Heart right ventricle (tissue), 16 donors: Measurements from ENCODE around the gene C12orf76. TPM values are rescaled to one million over a fixed set of nuclear protein-coding genes. Genes with fewer than 3 reads are reported as not detected.
"Not testable (repeated sequence)": the region's sequence is repeated elsewhere in the genome, so short reads cannot be mapped to it uniquely, and the experiment has no call there.

Experiments
- ATAC-seq, 8 donors: fragments of 200-7000 bp; cut with Tn5 transposase; one replicate each; pipeline ENCODE4 v1.9.1; 2020; ENCODE audit warnings: mild to moderate bottlenecking in 8 of 8, moderate library complexity in 8 of 8, moderate number of reproducible peaks in 1 of 8
- DNase-seq, 2 donors: peaks; one replicate each; pipeline ENCODE4 v3.0.0-alpha.2; 2020
- H3K27ac ChIP-seq, 10 donors: fragments of 200-600 bp; sonication (generic) in 2 of 10; one replicate each; pipeline versions ENCODE4 v1.5.0 to v1.8.0; 2020 to 2022; ENCODE audit warnings: mild to moderate bottlenecking in 3 of 10
- H3K27me3 ChIP-seq, 7 donors: fragments of 200-600 bp; one replicate each; pipeline ENCODE4 v1.8.0; 2021 to 2022; ENCODE audit warnings: mild to moderate bottlenecking in 2 of 7
- H3K36me3 ChIP-seq, 9 donors: fragments of 200-600 bp; sonication (generic) in 1 of 9; one replicate each; pipeline versions ENCODE4 v1.5.0 to v1.8.0; 2020 to 2022; ENCODE audit warnings: mild to moderate bottlenecking in 2 of 9
- H3K4me1 ChIP-seq, 9 donors: fragments of 200-600 bp; sonication (generic) in 1 of 9; one replicate each; pipeline versions ENCODE4 v1.5.0 to v1.8.0; 2020 to 2022; ENCODE audit warnings: mild to moderate bottlenecking in 4 of 9
- H3K4me3 ChIP-seq, 10 donors: fragments of 200-600 bp; sonication (generic) in 2 of 10; one replicate each; pipeline versions ENCODE4 v1.5.0 to v1.8.0; 2020 to 2022; ENCODE audit warnings: mild to moderate bottlenecking in 7 of 10, moderate library complexity in 2 of 10
- H3K9me3 ChIP-seq, 11 donors: fragments of 200-600 bp in 10 of 11; sonication (generic) in 2 of 11; one replicate each; pipeline versions ENCODE4 v1.5.0 to v1.8.0; 2013 to 2022; ENCODE audit warnings: mild to moderate bottlenecking in 2 of 11, control low read depth in 1 of 11, moderate library complexity in 1 of 11
- WGBS, 2 donors: extraction: QIAGEN DNeasy Blood & Tissue Kit; methylation state at CpG; one replicate each; pipeline ENCODE4 v1.1.7; 2013; ENCODE audit warnings: inconsistent platforms in 1 of 2; 5-methylcytosine and 5-hydroxymethylcytosine counted together
- intact Hi-C, 10 donors: fragments of 100-400 bp; cut with DNase I; formaldehyde crosslinking; loops; one replicate each; pipeline versions ENCODE4 v1.11.1 to v1.14.2; 2022
- polyA plus RNA-seq, 2 donors: library from polyadenylated mRNA; stranded (reverse); fragments of 200-250 nt; gene quantifications; one replicate each; pipeline ENCODE4 v1.2.3, GENCODE V29; 2013
- total RNA-seq, 10 donors: library from RNA; stranded (reverse); fragmentation: NEBNext Ultra II Directional in 3 of 10; extraction: Animal tissue kit (Norgen Biotek cat#: 25700) in 3 of 10; gene quantifications; one replicate each; pipeline versions ENCODE4 v1.2.1 to v1.2.4, GENCODE V29; 2021 to 2023
- TF ChIP-seq, protein P1 (sequence below), 9 donors: fragments of 200-600 bp; sonication (generic) in 2 of 9; IDR thresholded peaks; one replicate each; pipeline versions ENCODE4 v1.5.0 to v1.8.0; 2021 to 2022; ENCODE audit warnings: antibody characterized with exemption in 9 of 9, mild to moderate bottlenecking in 5 of 9, moderate library complexity in 1 of 9
- donor health status: Arrhythmogenic right ventricular cardiomyopathy.
- donor health status: ischemic (EF 13 %, LVEDD 7.1; RV severe dilation, severe dysfunction).
- donor health status: healthy with polysubstance abuse.
- donor health status: DM: no; HTN: yes; CAD: no.
- donor health status: DM: no; HTN: no; CAD: no.
- donor health status: ischemic (EF 25% LVEDD 6.9; RV normal size, moderate dysfunction).
- donor health status: ischemic (EF 25% LVEDD 5.7; RV mildly dilated, moderate dysfunction).
- donor health status: healthy.
- donor health status: DM: yes; HTN: yes; CAD: no.
- donor health status: Ischemic cardiomyopathy.
- donor health status: ischemic (EF 35%, LVEDD 5.7; RV mildly dilated, moderate dysfunction).
- donor health status: nonischemic (EF 11% LVEDD 7.7; RV severe dilation, severe dysfunction).
- donor health status: DM: yes; HTN: yes; CAD: no.
- donor health status: PGD.
- donor health status: ischemic (EF 29% LVEDD 5.4; RV normal size, mild dysfunction).
- donor health status: nonischemic (EF 23%, LVEDD 6.1; RV moderate dilation, normal function).

C12orf76 gene
- total and polyA plus RNA-seq, 12 donors = 3.7 to 8.3 (median 5.7) TPM

DNA sequence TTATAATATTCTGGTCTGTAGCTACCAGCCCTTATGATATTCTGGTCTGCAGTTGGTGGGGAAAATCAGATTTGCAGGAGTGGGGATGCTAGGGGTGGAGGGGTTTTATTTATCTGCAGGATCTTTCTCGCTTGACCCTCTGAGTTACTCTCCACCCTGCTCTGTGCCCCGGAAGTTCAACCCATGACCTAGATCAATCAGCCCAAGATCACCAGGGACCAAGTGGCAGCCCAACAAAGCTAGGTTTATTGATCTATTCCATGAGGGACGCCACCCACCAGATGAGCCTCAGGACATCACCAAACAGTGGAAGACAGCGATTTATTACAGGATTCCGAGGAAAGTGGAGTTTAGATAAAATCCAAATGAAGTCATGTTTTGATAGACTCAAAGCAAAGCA lies 25.8 kb upstream of the C12orf76 start:
- ATAC-seq (no peak), DNase-seq (no peak)
- H3K27me3 ChIP-seq = no peaks in the 10 kb centered on the region
- peaks cover 0 to 11% (median 0%) of the 10 kb centered on the region in 9 donors for H3K4me1 ChIP-seq
- H3K36me3 ChIP-seq = no peaks in the 10 kb centered on the region
- peak overlapping the region in 1 of 10 donors; percentile 7 for H3K27ac ChIP-seq
- H3K9me3 ChIP-seq = no peaks in the 10 kb centered on the region
- TF ChIP-seq, protein P1, sequence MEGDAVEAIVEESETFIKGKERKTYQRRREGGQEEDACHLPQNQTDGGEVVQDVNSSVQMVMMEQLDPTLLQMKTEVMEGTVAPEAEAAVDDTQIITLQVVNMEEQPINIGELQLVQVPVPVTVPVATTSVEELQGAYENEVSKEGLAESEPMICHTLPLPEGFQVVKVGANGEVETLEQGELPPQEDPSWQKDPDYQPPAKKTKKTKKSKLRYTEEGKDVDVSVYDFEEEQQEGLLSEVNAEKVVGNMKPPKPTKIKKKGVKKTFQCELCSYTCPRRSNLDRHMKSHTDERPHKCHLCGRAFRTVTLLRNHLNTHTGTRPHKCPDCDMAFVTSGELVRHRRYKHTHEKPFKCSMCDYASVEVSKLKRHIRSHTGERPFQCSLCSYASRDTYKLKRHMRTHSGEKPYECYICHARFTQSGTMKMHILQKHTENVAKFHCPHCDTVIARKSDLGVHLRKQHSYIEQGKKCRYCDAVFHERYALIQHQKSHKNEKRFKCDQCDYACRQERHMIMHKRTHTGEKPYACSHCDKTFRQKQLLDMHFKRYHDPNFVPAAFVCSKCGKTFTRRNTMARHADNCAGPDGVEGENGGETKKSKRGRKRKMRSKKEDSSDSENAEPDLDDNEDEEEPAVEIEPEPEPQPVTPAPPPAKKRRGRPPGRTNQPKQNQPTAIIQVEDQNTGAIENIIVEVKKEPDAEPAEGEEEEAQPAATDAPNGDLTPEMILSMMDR (IDR thresholded peaks at IDR 0.05) = no peak
- intact Hi-C loops = no loop called here
- 82 to 85% methylated on average over 5 of the region's 5 CpGs for WGBS, 2 donors
- H3K4me3 ChIP-seq = no peak overlapping the region

DNA sequence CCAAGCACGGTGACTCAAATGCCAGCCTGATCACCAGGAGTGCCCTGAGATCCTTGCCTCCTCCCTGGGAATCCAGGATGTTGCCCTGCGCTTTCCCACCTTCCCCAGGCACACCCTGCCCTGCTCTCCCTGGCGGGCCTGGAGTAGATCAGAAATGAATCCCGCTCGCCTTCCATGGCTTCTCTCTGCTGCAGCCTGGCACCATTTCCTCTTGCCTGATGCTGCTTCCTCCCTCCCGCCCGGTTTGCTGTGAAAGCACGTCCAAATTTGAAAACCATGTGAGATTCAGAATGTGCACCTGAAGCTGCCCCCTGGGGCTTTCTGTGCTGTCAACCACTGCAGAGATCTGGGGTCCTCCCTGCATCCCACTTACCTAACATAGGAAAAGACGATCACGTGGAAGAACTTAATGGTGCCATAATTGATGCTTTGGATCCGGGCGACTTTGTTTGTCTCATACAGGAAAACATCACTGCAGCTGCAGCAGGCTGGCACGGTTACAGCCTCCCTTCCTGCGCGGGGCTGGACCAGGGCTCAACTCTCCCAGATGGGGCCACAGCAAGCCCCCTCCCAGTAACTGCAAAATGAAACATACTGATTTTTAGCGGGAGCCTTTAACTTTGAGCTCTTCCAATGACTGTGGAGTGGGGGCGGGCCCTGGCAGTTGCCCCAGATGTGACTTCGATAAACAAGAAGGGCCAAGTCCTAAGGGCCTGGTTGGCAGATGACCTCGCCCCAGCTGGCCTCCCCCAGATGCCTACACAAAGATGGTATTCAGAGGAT lies 24.9 kb upstream of the C12orf76 start:
- no peaks in the 10 kb centered on the region for H3K27me3 ChIP-seq
- H3K36me3 ChIP-seq = no peaks in the 10 kb centered on the region
- peak overlapping the region in 1 of 10 donors; percentile 7 for H3K27ac ChIP-seq
- H3K4me1 ChIP-seq = peaks cover 0 to 10% (median 0%) of the 10 kb centered on the region in 9 donors
- intact Hi-C loops = no loop called here
- DNase-seq = peak; percentile 10 to 28
- TF ChIP-seq, protein P1 (IDR thresholded peaks at IDR 0.05) = no peak
- WGBS, 2 donors = 33 to 35% methylated on average over 19 of the region's 19 CpGs
- peak in 7 of 8 donors; percentile 30 to 64 (median 43) for ATAC-seq
- H3K9me3 ChIP-seq = no peaks in the 10 kb centered on the region
- H3K4me3 ChIP-seq = peak overlapping the region in 8 of 10 donors; percentile 17 to 57 (median 42)

DNA sequence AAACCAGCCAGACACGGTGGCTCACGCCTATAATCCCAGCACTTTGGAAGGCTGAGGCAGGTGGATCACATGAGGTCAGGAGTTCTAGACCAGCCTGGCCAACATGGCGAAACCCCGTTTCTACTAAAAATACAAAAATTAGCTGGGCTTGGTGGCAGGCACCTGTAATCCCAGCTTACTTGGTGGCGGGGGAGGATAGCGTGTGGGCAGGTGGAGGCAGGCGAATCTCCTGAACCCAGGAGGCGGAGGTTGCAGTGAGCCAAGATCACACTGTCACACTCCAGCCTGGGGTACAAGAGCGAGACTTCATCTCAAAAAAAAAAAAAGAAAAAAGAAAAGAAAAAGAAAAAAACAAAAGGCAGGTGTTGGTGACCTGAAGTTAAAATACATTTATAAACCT lies 24.3 kb upstream of the C12orf76 start:
- DNase-seq, H3K36me3 ChIP-seq, intact Hi-C loops, H3K9me3 ChIP-seq, ATAC-seq, H3K27me3 ChIP-seq: not testable (repeated sequence)
- Histone ChIP-seq H3K27ac (peak overlapping the region in 1 of 10 donors; percentile 7), H3K4me1 (peaks cover 0 to 10% (median 0%) of the 10 kb centered on the region in 9 donors), H3K4me3 (peak overlapping the region in 6 of 10 donors; percentile 24 to 57 (median 44))
- 80 to 83% methylated on average over 9 of the region's 9 CpGs for WGBS, 2 donors

DNA sequence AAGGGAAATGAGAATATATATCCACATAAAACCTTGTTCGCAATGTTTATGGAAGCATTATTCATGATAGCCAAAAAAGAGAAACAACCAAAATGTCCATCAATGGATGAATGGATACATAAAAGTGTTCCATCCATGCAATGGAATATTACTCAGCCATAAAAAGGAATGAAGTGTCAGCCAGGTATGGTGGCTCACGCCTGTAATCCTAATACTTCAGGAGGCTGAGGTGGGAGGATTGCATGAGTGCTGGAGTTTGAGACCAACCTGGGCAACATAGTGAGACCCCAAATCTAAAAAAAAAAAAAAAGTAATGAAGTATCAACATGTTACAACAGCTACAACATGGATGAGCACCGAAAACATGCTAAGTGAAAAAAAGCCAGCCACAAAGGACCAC lies 23.6 kb upstream of the C12orf76 start:
- Histone ChIP-seq H3K27ac (no peak overlapping the region), H3K9me3 (no peaks in the 10 kb centered on the region), H3K4me3 (no peak overlapping the region), H3K36me3 (no peaks in the 10 kb centered on the region), H3K27me3 (no peaks in the 10 kb centered on the region), H3K4me1 (peaks cover 0 to 10% (median 0%) of the 10 kb centered on the region in 9 donors)
- 95 to 96% methylated on average over 3 of the region's 3 CpGs for WGBS, 2 donors
- intact Hi-C loops = no loop called here
- TF ChIP-seq, protein P1 (IDR thresholded peaks at IDR 0.05) = no peak
- ATAC-seq (no peak), DNase-seq (no peak)

DNA sequence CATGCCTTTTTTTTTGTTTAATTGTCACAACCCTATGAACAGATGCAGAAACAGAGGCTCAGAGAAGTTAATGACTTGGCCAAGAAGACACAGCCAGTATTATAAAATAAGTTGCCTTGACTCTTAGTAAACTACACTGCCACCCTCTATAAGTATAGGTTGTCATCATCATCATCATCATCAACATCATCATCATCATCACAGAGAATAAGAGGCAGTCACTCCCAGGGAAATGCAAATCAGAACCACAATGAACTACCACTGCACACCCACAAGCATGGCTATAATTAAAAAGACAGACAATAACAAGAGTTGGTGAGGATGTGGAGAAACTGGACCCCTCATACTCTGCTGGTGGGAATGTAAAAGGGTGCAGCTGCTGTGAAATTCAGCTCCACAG lies 23.2 kb upstream of the C12orf76 start:
- Histone ChIP-seq H3K36me3 (no peaks in the 10 kb centered on the region), H3K27ac (no peak overlapping the region), H3K4me1 (peaks cover 0 to 10% (median 0%) of the 10 kb centered on the region in 9 donors), H3K4me3 (no peak overlapping the region), H3K27me3 (no peaks in the 10 kb centered on the region), H3K9me3 (no peaks in the 10 kb centered on the region)
- intact Hi-C loops = no loop called here
- TF ChIP-seq, protein P1 (IDR thresholded peaks at IDR 0.05) = no peak
- DNase-seq = no peak
- ATAC-seq = no peak
